ENCODE measurements around the gene ASS1. TPM values are rescaled to one million over a fixed set of nuclear protein-coding genes. Genes with fewer than 3 reads are reported as not detected.
"Not testable (repeated sequence)": the region's sequence is repeated elsewhere in the genome, so short reads cannot be mapped to it uniquely, and the experiment has no call there.

The ASS1 gene
- total RNA-seq, 1 donor from 2014 or later = 74.4 TPM

GRCh38 chr9:130430734-130431535, 13.8 kb upstream of the ASS1 start:
- intact Hi-C loops (cut with DNase I) = no loop called here
- DNase-seq = no peak
- ATAC-seq (ENCODE audit: poor library complexity) = no peak

- DNase-seq (no peak), ATAC-seq (ENCODE audit: poor library complexity) (no peak)
- intact Hi-C loops (cut with DNase I) = no loop called here
Observed at GRCh38 chr9:130431536-130432303, 13.0 kb upstream of the ASS1 start.

GRCh38 chr9:130432362-130432761, 12.4 kb upstream of the ASS1 start:
- ATAC-seq (ENCODE audit: poor library complexity) (no peak), DNase-seq (no peak)
- intact Hi-C loops (cut with DNase I) = no loop called here

- ATAC-seq (ENCODE audit: poor library complexity) (peak; percentile 7), DNase-seq (no peak)
- intact Hi-C loops (cut with DNase I) = no loop called here
Observed at GRCh38 chr9:130432796-130433167, 12.0 kb upstream of the ASS1 start.

- ATAC-seq (ENCODE audit: poor library complexity) (peak; percentile 86), DNase-seq (peak; percentile 60)
- intact Hi-C loops (cut with DNase I) = no loop called here
Observed at GRCh38 chr9:130433168-130433946, 11.4 kb upstream of the ASS1 start.

- DNase-seq = no peak
- intact Hi-C loops (cut with DNase I) = no loop called here
- no peak for ATAC-seq (ENCODE audit: poor library complexity)
Observed at GRCh38 chr9:130433947-130434262, 10.9 kb upstream of the ASS1 start.

- ATAC-seq (ENCODE audit: poor library complexity); intact Hi-C loops (cut with DNase I); DNase-seq: not testable (repeated sequence)
Observed at GRCh38 chr9:130434656-130435055, 10.1 kb upstream of the ASS1 start.

- intact Hi-C loops (cut with DNase I) = no loop called here
- DNase-seq = no peak
- ATAC-seq (ENCODE audit: poor library complexity) = no peak
Observed at GRCh38 chr9:130437011-130437789, 7.6 kb upstream of the ASS1 start.

GRCh38 chr9:130438382-130438981, 6.3 kb upstream of the ASS1 start:
- intact Hi-C loops (cut with DNase I) = no loop called here
- ATAC-seq (ENCODE audit: poor library complexity) = no peak
- DNase-seq = no peak

GRCh38 chr9:130441031-130441430, 3.7 kb upstream of the ASS1 start:
- intact Hi-C loops (cut with DNase I) = no loop called here
- no peak for ATAC-seq (ENCODE audit: poor library complexity)
- no peak for DNase-seq

GRCh38 chr9:130442746-130443455, 1.9 kb upstream of the ASS1 start:
- intact Hi-C loops (cut with DNase I) = no loop called here
- ATAC-seq (ENCODE audit: poor library complexity) (no peak), DNase-seq (no peak)

GRCh38 chr9:130443456-130443801, 1.3 kb upstream of the ASS1 start:
- ATAC-seq (ENCODE audit: poor library complexity) = no peak
- intact Hi-C loops (cut with DNase I) = no loop called here
- no peak for DNase-seq

- intact Hi-C loops (cut with DNase I) = no loop called here
- DNase-seq (no peak), ATAC-seq (ENCODE audit: poor library complexity) (no peak)
Observed at GRCh38 chr9:130443840-130444492, 795 bp upstream of the ASS1 start.

- ATAC-seq (ENCODE audit: poor library complexity) (peak; percentile 54), DNase-seq (peak; percentile 76)
- intact Hi-C loops (cut with DNase I) = no loop called here
Observed at GRCh38 chr9:130445268-130445983, 665 bp downstream of the ASS1 start.

- peak; percentile 93 for DNase-seq
- ATAC-seq (ENCODE audit: poor library complexity) = peak; percentile 80
- intact Hi-C loops (cut with DNase I) = no loop called here
Observed at GRCh38 chr9:130446101-130446861, 1.5 kb downstream of the ASS1 start.

- intact Hi-C loops (cut with DNase I) = no loop called here
- DNase-seq (no peak), ATAC-seq (ENCODE audit: poor library complexity) (no peak)
Observed at GRCh38 chr9:130447193-130447816, 2.5 kb downstream of the ASS1 start.
